Heart left ventricle (tissue), 13 donors: ENCODE data around the gene SLC39A11.

ENCODE experiments used
- CTCF ChIP-seq, 12 donors: fragments of 200-600 bp; sonication (generic) in 4 of 12; IDR thresholded peaks; one replicate each; pipeline versions ENCODE4 v1.5.0 to v1.8.0; 2018 to 2022; ENCODE audit warnings: antibody characterized with exemption in 12 of 12, mild to moderate bottlenecking in 5 of 12
- POLR2A ChIP-seq, 2 donors: fragments of 450-650 bp; IDR thresholded peaks; one replicate each; pipeline ENCODE4 v1.6.1; 2017; ENCODE audit warnings: antibody characterized with exemption in 2 of 2, mild to moderate bottlenecking in 2 of 2, moderate library complexity in 2 of 2
- donor health status: ischemic (EF 13 %, LVEDD 7.1; RV severe dilation, severe dysfunction).
- donor health status: DM: no; HTN: yes; CAD: no.
- donor health status: DM: no; HTN: no; CAD: no.
- donor health status: ischemic (EF 25% LVEDD 6.9; RV normal size, moderate dysfunction).
- donor health status: ischemic (EF 25% LVEDD 5.7; RV mildly dilated, moderate dysfunction).
- donor health status: ischemic (EF 35%, LVEDD 5.7; RV mildly dilated, moderate dysfunction).
- donor health status: nonischemic (EF 11% LVEDD 7.7; RV severe dilation, severe dysfunction).
- donor health status: DM: yes; HTN: yes; CAD: no.
- donor health status: PGD.
- donor health status: ischemic (EF 29% LVEDD 5.4; RV normal size, mild dysfunction).
- donor health status: nonischemic (EF 23%, LVEDD 6.1; RV moderate dilation, normal function).

- no peak for TF ChIP-seq POLR2A (IDR thresholded peaks at IDR 0.05)
- TF ChIP-seq CTCF (IDR thresholded peaks at IDR 0.05): no peak
Observed at GRCh38 chr17:72938482-72938881, 154.0 kb downstream of the SLC39A11 start.
